A549 treated with CpdA at 1 μM for 4 hours (cell line): ENCODE measurements around the gene SNX17. TPM values are rescaled to one million over a fixed set of nuclear protein-coding genes. Genes with fewer than 3 reads are reported as not detected.

Experiments
- total RNA-seq: library from RNA; stranded (reverse); fragments of 200-300 nt; extraction: Qiagen RNA extraction; gene quantifications from 5 replicates; pipeline ENCODE4 v1.2.3, GENCODE V29; 2022; ENCODE audit warnings: low read depth

SNX17 gene, protein sequence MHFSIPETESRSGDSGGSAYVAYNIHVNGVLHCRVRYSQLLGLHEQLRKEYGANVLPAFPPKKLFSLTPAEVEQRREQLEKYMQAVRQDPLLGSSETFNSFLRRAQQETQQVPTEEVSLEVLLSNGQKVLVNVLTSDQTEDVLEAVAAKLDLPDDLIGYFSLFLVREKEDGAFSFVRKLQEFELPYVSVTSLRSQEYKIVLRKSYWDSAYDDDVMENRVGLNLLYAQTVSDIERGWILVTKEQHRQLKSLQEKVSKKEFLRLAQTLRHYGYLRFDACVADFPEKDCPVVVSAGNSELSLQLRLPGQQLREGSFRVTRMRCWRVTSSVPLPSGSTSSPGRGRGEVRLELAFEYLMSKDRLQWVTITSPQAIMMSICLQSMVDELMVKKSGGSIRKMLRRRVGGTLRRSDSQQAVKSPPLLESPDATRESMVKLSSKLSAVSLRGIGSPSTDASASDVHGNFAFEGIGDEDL
- total RNA-seq, result 131 to 146 TPM (median 141 TPM) in 5 replicates

DNA sequence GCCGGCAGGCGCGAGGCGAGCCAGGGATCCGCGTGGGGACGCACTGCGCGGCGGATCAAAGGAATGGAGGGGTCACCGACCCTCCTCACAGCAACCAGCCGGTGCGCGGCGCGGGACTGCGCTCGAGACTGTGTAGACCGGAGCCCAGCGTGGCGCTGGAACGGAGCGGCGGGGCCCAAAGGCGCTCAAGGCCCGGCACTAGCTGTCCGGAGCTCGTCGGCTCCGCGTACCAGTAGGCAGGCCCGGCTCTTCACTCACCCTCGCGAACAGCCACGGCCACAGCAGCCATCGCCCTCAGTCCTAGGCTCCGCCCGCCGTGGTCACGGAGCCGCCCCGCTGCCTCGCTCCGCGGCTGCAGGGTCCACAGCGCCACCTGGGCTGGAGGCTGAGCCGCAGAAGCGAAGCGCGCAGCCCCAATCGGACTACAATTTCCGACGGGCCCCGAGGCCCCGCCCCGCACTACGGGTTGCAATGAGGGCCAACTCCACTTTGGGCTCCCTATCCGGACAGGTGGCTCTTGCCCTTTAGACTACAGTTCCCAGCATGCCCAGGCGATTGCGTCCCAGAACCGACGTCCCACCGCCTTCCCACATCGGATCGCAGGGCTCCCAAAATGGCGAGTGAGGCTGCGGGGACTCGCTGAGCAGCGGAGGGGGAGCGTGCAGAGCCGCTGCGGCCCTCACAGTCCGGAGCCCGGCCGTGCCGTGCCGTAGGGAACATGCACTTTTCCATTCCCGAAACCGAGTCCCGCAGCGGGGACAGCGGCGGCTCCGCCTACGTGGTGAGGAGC, at the start of gene SNX17, which contains the start of gene EIF2B4:
TSS of gene SNX17 (plus strand) at position 591 of the 790 bp plus-strand sequence. CDS start at position 719, 128 bp downstream.
TSS of gene EIF2B4 (minus strand) at position 313 of the 790 bp plus-strand sequence. CDS start at position 289, 24 bp downstream.

DNA sequence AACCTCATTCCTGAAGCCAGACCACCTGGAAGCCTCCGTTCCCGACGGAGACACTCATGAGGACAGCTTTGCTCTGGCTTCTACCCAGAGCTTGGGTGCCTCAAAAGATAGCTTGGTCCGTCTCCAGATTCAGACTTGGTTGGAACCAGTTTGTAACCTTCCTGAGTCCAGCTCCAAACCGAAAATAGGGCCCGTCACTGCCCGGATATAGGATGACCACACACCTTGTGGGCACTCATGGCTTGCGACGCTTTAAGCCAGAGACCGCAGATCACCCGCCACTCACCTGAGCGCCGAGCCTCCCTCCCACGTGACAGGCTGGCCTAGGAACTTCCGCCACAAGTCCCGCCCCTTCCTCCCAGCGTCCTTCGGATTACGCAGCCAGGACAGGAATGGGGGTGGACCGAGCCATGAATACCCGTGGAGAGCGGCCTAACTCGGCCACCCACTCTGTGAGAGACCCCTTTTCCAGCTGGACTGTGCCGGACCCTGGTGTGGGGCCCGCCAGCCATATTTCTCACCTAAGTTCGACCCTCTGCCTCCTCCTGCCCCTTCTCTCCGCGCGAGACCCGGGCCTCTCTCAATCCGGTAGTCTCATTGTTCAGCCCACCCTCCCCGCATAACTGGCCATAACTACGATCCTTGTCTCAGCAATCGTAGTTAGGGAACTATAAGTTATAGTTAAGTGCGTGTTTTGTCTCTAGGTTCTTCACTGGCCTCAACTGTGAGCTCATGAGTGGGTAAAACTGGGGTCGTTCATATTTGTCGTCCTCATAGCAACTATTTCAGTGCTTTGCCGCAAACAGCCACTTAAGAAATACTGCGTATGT, 47.4 kb upstream of the SNX17 start, which contains the start of gene MPV17:
TSS of gene MPV17 (minus strand) at position 332 of the 830 bp plus-strand sequence. CDS start 580 bp downstream, outside the sequence.

DNA sequence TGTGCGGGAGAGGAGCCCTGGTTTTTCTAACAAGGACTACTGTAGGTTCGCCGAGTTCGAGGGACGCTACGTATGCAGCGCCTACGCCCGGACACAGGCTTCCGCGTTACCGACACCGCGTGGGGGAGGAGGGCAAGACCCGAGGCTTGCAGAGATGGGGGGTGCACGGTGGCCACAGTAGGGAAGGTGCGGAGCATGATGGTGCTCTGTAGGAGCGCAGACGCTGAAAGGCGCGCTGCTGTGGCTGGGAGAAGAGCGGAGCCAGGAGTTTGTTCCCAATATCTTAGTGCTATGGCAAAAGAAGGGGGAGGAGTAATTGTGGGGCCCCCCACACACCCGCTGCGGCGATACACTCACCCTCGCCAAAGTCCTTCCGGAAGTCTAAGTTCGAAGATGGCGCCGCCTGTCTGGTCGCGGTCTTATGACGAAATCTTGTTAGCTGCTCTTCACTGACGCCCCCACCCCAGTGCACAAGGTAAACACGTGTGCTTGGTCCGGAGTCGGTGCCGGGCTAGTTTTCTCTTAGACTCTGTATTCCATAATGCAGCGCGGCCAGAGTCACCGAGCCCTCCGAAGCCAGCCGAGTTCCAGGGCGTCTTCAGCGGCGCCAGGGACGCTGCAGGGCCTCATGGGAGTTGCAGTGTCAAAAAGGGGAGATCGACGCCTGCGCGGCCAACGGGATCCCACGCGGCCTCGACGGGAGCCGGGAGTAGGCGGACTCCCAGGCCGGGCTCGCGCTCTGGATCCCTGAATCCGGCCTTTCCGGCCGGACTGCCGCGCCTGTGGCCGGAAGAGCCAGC, 13.8 kb upstream of the SNX17 start, which contains the start of gene GTF3C2:
TSS of gene GTF3C2 (minus strand) at position 383 of the 800 bp plus-strand sequence. CDS start 13,210 bp downstream, outside the sequence.

DNA sequence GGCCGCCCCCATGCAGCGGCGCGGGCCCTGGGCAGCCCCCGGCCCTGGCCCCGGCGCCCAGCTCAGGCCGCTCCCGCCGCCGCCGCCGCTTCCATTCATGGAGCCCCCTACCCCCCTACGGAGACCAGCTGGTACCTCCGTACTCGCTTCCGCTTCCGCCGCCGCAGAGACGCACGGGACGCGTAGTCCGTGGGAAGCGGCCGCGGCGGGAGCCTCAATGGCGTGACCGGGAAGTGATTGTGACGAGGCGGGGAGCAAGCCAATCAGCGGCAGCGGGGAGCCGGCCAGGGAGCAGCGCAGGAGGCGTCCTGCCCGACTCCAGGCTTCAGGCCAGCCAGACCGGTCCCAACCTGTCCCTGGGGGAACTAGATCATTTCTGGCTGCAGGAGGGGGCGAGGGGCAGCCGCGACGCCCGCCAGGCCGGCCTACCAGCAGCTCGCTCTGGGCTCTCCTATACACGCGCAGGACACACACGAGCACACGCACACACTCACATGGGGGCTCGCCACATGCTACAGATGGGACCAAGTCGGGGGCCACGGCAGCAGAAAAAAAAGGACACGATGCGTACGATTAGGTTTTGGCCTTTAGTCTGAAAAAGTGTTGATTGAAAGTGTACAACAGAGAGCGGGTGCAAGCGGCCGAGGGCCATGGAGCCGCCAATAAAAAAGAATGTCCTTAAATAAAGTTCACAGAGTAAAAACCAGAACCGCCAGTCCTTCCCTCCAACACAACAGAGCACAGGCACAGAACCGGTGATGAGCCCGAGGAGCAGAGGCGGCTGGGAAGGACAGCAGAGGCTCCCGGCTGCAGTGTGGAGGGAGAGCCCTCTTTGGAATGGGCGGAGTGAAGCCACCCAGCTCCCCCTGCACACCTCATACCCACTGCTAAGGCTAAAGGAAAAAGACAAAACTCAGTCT, 10.5 kb downstream of the SNX17 start, which contains the start of gene ZNF513:
TSS of gene ZNF513 (minus strand) at position 109 of the 920 bp plus-strand sequence. CDS start 208 bp downstream, outside the sequence.

DNA sequence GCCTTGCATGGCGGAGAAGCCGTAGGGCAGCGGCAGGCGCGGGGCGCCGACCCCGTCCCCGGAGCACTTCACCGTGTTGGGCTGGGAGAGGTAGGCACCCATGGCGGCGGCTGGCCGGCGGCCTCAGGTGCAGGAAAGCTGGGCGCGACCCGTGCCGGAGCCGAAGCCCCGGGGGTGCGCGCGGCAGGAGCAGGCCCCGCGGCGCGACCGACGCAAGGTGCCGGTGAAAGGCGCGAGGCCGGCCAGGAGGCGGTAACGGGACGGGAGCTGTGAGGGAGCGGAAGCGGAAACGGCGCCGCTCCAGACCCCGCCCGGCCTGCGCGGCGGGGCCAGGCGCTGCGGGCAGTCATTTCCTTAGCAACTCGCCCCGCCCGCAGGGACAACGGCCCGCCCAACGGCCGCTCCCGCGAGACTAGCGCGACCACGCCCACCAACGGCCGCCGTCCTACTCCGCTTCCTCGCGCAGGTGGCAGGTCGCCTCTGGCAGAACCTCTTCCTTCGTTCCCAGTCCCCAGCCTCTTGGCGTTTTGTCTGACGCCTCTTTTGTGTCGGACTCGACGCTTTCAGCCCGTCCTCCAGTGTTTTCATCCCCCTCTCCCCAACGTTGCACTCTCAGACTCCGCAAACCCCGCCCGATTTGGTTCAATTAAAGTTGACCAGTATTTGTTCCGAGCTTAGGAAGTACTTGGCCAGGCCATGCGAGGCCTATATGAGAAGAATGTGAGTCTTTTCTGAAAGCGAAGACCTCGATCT, 39.1 kb downstream of the SNX17 start, which contains the start of gene PPM1G:
TSS of gene PPM1G (minus strand) at position 271 of the 753 bp plus-strand sequence. CDS start at position 102, 169 bp downstream.

Other genes with a start within 250 kb of the SNX17 start
- 0.63 to 2.3 TPM (median 1.9 TPM) in 5 replicates for gene ABHD1, start 246.8 kb upstream of the SNX17 start, total RNA-seq
- 49.1 to 75.6 TPM (median 69.1 TPM) in 5 replicates for gene PREB, start 236.0 kb upstream of the SNX17 start, total RNA-seq
- not detected in 5 replicates for gene PRR30, start 231.2 kb upstream of the SNX17 start, total RNA-seq
- not detected in 5 replicates for gene TCF23, start 221.6 kb upstream of the SNX17 start, total RNA-seq
- 194 to 223 TPM (median 212 TPM) in 5 replicates for gene ATRAID, start 158.6 kb upstream of the SNX17 start, total RNA-seq
- gene SLC5A6, start 158.3 kb upstream of the SNX17 start, total RNA-seq, result 68.5 to 80.1 TPM (median 72.2 TPM) in 5 replicates
- 54.8 to 73.0 TPM (median 66.8 TPM) in 5 replicates for gene CAD, start 153.2 kb upstream of the SNX17 start, total RNA-seq
- gene SLC30A3, start 107.6 kb upstream of the SNX17 start, total RNA-seq, result 2.6 to 3.8 TPM (median 3.4 TPM) in 5 replicates
- not detected in 5 replicates for gene DNAJC5G, start 95.2 kb upstream of the SNX17 start, total RNA-seq
- 0.34 to 0.73 TPM (median 0.48 TPM) in 5 replicates for gene TRIM54, start 88.2 kb upstream of the SNX17 start, total RNA-seq
- gene UCN, start 62.2 kb upstream of the SNX17 start, total RNA-seq, result 0.96 to 2.3 TPM (median 1.5 TPM) in 5 replicates
- gene MPV17, start 47.5 kb upstream of the SNX17 start, total RNA-seq, result 74.7 to 95.4 TPM (median 90.5 TPM) in 5 replicates
- gene GTF3C2, start 13.9 kb upstream of the SNX17 start, total RNA-seq, result 63.5 to 66.8 TPM (median 65.7 TPM) in 5 replicates
- gene EIF2B4, start 278 bp upstream of the SNX17 start, total RNA-seq, result 56.2 to 66.4 TPM (median 65.0 TPM) in 5 replicates
- gene ZNF513, start 10.1 kb downstream of the SNX17 start, total RNA-seq, result 8.9 to 15.6 TPM (median 14.8 TPM) in 5 replicates
- 165 to 183 TPM (median 172 TPM) in 5 replicates for gene PPM1G, start 39.0 kb downstream of the SNX17 start, total RNA-seq
- gene NRBP1, start 58.0 kb downstream of the SNX17 start, total RNA-seq, result 130 to 142 TPM (median 141 TPM) in 5 replicates
- gene KRTCAP3, start 71.8 kb downstream of the SNX17 start, total RNA-seq, result 0.37 to 1.5 TPM (median 0.70 TPM) in 5 replicates
- 9.8 to 12.3 TPM (median 10.6 TPM) in 5 replicates for gene IFT172, start 119.1 kb downstream of the SNX17 start, total RNA-seq
- gene FNDC4, start 124.6 kb downstream of the SNX17 start, total RNA-seq, result 3.3 to 4.6 TPM (median 4.0 TPM) in 5 replicates
- 0.15 to 0.91 TPM (median 0.33 TPM) in 5 replicates for gene GCKR, start 126.2 kb downstream of the SNX17 start, total RNA-seq
- 13.6 to 18.2 TPM (median 16.8 TPM) in 5 replicates for gene ZNF512, start 212.4 kb downstream of the SNX17 start, total RNA-seq